ENCODE results near the gene ATP11B.
"Not testable (repeated sequence)": the region's sequence is repeated elsewhere in the genome, so short reads cannot be mapped to it uniquely, and the experiment has no call there.

Gene ATP11B

DNA sequence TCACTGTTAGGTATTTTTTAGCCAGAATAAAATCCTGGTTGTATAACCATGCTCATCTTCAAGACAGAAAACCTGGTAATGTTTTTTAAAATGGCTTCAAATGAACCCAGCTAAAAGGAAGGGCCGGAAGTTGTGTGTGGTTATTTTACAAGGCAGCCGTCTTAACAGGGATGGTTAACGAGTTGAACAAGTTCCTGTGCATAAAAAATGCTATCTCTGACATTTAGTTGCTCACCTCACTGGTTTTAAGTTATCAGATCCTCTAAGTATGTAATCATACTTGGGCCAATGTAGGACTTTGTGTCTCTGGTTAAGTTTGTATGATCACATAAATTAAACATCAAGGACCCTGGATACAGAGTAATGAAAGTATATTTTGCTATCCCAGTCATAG, 2.1 kb downstream of the ATP11B start:
- DNase-seq (ENCODE audit: low spot score) = no peak

DNA sequence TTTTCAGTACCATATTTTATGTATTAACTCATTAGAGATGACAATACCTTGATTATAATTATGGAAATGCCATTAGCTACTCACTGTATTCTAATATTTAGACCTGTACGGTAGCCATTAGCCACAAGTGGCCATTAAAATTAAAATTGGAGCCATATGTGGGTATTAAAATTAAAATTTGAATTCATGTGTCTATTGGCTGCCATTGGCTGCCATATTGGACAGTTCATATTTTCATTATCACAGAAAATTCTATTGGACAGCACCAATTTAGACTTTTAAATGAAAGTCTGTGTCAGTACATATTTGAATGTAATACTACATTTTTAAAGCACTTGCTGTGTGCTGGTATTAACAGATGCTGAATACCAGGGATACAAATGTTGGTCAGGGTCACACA, 3.0 kb downstream of the ATP11B start:
- DNase-seq (ENCODE audit: low spot score) = no peak

DNA sequence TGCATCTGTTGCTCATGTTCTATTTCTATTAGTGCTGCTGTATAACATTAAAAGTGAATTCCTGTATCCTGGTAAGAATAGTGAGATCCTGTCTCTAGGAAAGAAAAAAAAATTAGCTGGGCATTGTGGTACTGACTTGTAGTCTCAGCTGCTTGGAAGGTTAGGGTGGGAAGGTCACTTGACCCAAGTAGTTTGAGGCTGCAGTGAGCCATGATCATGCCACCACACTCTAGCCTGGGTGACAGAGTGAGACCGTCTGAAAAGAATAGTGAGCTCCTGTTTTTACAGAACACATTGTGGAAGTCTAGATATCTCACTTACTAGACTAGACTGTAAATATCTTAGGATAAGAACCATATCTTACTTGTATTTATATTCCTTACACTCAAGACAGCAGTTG, 4.6 kb downstream of the ATP11B start:
- no peak for DNase-seq (ENCODE audit: low spot score)

- not testable (repeated sequence) for DNase-seq (ENCODE audit: low spot score)
These were observed 5.8 kb downstream of the ATP11B start for GRCh38 chr3:182799143-182799542.

- DNase-seq (ENCODE audit: low spot score) = no peak
These were observed 7.2 kb downstream of the ATP11B start for GRCh38 chr3:182800508-182800907.

DNA sequence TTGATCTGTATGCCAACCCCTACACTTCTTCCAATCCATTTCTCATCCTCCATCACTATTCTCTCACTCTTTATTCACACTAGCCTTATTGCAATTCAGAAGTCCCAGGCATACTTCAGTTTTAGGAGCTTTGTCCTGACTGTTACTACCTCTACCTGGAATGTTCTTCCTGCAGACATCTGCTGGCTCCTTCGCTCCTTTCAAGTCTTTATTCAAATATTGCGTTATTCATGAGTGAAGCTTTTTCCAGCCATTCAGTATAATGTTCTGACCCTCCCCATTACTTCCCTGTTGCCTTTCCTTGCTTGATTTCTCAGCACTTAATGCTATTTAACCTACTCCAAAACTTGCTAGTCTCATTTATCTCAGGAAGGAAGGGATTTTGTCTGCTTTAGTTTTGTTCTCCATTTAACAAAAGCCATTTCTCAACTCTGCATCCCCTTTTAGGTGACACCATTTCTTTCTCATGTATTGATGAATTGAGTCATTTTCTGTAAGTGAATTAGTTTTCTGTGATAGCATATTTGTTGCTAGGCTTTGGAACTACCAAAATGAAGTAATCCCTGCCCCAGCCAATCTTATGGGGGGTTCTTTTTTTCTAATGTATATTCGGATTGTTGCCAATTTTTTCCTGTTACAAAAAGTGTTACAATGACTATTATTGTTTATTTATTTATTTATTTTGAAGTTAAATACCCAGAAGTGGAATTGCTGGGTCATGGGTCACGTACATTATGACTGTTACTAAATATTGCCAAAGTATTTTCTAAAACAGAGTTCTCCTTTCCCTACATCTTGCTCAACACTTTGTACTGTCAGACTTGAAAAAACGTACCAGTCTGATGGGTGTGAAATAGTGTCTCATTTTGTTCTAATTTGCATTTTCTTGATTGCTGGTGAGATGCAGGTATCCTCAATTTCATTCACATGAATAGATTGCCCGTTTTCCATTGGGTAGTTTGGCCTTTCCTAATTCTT, 9.4 kb downstream of the ATP11B start:
- no peak for DNase-seq (ENCODE audit: low spot score)

GRCh38 chr3:182803596-182803995, 10.3 kb downstream of the ATP11B start:
- DNase-seq (ENCODE audit: low spot score) = no peak

DNA sequence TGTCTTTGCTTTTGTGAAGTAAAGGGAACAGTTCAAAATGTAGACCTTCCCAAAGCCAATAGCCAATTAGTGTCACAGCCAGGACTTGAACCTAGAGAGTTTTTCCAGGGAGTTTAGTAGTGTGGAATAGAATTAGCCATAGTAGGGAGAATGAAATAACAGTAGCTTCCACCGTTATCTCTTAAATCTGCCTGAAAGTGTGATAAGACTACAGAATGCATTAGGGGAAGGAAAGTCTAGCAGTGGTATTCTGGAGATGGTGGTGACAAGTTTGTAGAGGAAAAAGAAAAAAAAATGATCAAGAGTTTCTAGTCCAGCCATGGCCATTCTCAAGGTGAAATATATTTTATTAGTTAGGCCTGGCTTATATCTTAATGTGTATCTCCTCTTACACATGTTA, 13.8 kb downstream of the ATP11B start:
- no peak for DNase-seq (ENCODE audit: low spot score)

DNA sequence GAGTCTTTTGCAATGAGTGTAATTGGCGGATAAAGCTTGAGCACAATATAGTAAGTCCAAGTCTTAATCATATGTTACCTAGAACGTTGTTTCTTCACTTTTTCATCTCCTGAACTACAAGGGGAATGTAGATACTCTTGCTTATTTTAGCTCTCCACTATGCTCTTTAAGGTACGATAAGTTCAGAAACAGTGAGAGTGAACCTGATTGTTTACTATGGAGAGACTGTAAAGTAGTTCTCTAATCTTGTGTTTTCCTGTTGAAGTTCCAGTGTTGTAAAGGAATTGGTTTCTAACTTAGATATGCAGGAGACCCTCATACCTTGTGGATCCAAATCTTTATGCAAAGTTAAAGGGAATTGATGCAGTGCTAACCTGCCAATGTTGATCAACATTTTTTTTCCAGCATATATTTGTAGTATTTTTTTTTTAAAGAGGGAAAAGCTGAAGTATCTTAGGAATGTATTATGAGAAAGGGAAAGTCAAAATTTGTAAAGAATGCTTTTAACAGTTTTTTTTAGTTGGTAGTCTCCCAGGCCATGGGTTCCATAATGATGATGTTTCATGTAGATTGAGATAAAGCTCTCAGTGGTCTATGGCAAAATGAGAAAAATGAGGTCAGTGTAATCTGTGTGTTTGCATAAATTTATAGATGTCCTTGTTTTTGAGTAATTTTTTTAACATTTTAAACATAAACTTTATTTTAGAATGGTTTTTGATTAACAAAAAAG, 14.9 kb downstream of the ATP11B start:
- no peak for DNase-seq (ENCODE audit: low spot score)

- DNase-seq (ENCODE audit: low spot score) = no peak
These were observed 16.2 kb downstream of the ATP11B start for GRCh38 chr3:182809531-182809930.

GRCh38 chr3:182810574-182811268, 17.4 kb downstream of the ATP11B start:
- DNase-seq (ENCODE audit: low spot score) = no peak

DNA sequence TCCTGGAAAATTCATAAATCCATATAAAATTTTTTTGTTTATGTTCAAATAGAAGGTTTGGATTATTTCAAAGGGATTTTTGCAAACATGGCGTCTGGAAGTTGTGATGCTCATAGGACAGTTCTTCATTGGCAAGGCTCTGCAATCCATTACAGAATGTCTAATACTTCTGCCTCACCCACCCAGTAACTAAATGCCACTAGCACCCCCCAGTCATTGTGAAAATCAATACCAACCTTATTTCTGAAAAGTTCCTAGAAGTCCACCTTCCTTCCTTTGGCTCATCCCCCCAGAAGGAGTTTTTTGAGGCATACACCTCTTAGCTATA, 17.9 kb downstream of the ATP11B start:
- DNase-seq (ENCODE audit: low spot score) = no peak

GRCh38 chr3:182812123-182812522, 18.8 kb downstream of the ATP11B start:
- DNase-seq (ENCODE audit: low spot score) = no peak

DNA sequence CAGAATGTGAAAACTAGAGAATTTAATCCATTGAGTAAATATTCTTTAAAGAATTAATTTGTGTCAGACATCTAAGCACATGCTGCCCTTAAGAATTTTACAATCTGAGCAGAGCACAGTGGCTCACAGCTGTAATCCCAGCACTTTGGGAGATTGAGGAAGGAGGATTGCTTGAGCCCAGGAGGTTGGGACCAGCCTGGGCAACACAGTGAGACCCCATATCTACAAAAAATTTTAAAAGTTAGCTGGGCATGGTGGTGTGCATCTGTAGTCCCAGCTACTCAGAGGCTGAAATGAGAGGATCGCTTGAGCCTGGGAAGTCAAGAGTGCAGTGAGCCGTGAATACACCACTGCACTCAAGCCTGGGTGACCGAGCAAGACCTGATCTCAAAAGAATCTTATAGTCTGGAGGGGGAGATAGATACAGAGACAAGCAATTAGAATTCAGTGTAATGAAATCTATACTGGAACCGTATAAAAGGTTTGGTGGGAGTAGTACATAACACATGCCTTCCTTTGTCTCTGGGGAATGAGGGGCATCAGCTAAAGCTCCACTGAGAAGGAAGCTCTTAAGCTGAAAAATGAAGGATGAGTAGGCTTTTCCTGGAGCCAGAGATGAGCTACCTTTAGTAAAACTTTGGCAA, 21.2 kb downstream of the ATP11B start:
- DNase-seq (ENCODE audit: low spot score) = no peak

DNA sequence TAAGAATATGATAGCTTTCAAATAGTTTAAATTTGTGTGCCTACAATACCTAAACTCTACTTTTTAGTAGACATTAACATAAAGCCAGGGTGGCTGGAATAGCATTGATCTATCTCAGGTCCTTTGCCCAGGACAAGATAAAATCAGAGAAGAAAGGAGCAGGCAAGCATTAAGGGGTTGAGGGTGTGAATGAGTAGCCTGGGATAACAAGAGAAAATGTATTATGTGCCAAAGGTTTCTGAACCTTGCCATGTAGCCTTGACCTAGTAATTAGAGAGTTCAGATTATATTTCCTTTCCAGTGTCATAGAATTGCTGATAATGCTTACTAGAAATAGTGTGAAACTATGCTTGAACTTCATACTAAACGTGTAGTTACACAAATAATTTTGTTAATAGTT, 22.9 kb downstream of the ATP11B start:
- no peak for DNase-seq (ENCODE audit: low spot score)

DNA sequence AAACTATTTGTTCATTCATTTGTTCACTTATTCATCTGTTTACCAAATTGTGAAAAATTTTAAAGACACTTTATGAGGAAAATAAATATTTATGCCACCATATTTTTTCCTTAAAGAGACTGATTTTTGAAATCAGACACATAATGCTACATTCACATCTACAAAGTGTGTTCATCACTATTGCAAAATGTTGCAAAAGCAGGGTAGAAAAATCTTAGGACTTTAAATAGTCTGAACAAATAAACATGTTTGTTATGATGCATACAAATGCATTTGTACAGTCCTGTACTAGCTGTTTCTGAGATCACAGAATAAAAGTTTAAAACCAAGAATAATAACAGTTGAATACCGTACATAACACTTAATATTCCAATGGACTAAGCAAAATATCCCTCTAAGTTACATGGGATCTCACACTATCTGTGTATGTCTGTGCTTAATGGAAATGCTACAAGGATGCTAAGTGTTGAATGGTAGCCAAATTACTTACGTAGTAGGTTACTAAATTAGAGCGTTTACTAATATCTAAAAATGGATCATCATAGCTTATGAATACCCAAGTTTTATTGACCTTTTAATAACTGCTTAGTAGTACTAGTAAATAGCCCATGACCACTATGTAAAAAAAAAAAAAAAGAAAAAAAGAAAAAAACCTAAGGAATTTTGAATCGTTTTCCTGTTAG, 25.1 kb downstream of the ATP11B start:
- no peak for DNase-seq (ENCODE audit: low spot score)

- no peak for DNase-seq (ENCODE audit: low spot score)
These were observed 28.1 kb downstream of the ATP11B start for GRCh38 chr3:182821221-182821981.

- not testable (repeated sequence) for DNase-seq (ENCODE audit: low spot score)
These were observed 29.0 kb downstream of the ATP11B start for GRCh38 chr3:182822260-182822659.

- DNase-seq (ENCODE audit: low spot score) = no peak
These were observed 31.7 kb downstream of the ATP11B start for GRCh38 chr3:182824957-182825356.

DNA sequence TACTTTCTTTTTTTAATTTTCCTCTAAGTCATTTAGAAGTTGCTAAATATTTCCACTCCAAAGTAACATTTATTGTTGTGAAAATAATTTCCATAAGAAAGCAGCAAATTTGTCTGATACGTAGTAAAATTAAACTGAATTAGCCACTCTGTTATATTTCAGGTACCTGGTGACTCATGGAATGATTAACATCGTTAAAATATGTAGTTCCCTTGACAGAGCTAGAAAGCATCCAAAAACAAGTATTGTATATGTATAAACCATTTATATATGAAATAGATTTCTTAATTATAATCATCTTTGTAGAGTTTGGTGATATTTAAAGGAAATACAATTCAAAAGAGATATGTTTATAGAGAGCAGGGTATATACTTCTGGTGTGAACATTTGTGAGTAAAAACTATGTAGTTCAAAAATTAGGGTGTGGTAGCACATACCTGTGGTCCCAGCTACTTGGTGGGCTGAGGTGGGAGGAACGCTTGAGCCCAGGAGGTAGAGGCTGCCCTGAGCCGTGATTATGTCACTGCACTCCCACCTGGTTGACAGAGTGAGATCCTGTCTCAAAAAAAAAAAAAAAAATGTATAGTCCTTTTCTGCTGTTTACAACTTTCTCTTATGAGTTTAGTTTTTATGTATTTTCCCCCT, 36.6 kb downstream of the ATP11B start:
- no peak for DNase-seq (ENCODE audit: low spot score)
